Mesothelial cell of epicardium (in vitro differentiated cells): ENCODE measurements around the gene CLIC1. TPM values are rescaled to one million over a fixed set of nuclear protein-coding genes. Genes with fewer than 3 reads are reported as not detected.

ENCODE experiments used
- DNase-seq, 2 experiments: peaks; one replicate each; pipeline ENCODE4 v3.0.0; 2021; ENCODE audit warnings: low spot score in 2 of 2; ENCODE audit not compliant: unreplicated experiment in 2 of 2
- H3K27ac Mint-ChIP-seq: 2 replicates; pipeline ENCODE4 v1.8.0; 2021; ENCODE audit warnings: mixed read lengths
- H3K27me3 Mint-ChIP-seq: 2 replicates; pipeline ENCODE4 v1.8.0; 2021; ENCODE audit warnings: low read depth, mixed read lengths
- H3K36me3 Mint-ChIP-seq: 2 replicates; pipeline ENCODE4 v1.8.0; 2021; ENCODE audit warnings: mixed read lengths
- H3K4me1 Mint-ChIP-seq: 2 replicates; pipeline ENCODE4 v1.8.0; 2021; ENCODE audit warnings: mixed read lengths
- H3K4me3 Mint-ChIP-seq: 2 replicates; pipeline ENCODE4 v1.8.0; 2021; ENCODE audit warnings: mild to moderate bottlenecking, moderate library complexity, mixed read lengths
- H3K9me3 Mint-ChIP-seq: 2 replicates; pipeline ENCODE4 v1.8.0; 2021; ENCODE audit warnings: mixed read lengths
- total RNA-seq: library from RNA; stranded (reverse); gene quantifications from 3 replicates; pipeline ENCODE4 v1.2.1, GENCODE V29; 2021
- TF ChIP-seq, protein P1 (sequence below): fragments of 200-600 bp; sonication (generic); IDR thresholded peaks from one replicate; pipeline ENCODE4 v1.5.0; 2021; ENCODE audit warnings: antibody characterized with exemption; ENCODE audit not compliant: unreplicated experiment

CLIC1 gene
- total RNA-seq, 1 donor from 2014 or later = 133 TPM

GRCh38 chr6:31739639-31740396 lies 3.5 kb upstream of the CLIC1 start, which contains the start of gene MSH5:
TSS of gene MSH5 (plus strand) at chr6:31740005. CDS start at chr6:31740467, 462 bp downstream.
- no peaks in the 10 kb centered on the region for H3K27me3 Mint-ChIP-seq
- DNase-seq = peak; percentile 96 to 98
- H3K9me3 Mint-ChIP-seq = no peaks in the 10 kb centered on the region
- H3K4me3 Mint-ChIP-seq = peak within 1 kb of the TSS; percentile 85
- TF ChIP-seq, protein P1, sequence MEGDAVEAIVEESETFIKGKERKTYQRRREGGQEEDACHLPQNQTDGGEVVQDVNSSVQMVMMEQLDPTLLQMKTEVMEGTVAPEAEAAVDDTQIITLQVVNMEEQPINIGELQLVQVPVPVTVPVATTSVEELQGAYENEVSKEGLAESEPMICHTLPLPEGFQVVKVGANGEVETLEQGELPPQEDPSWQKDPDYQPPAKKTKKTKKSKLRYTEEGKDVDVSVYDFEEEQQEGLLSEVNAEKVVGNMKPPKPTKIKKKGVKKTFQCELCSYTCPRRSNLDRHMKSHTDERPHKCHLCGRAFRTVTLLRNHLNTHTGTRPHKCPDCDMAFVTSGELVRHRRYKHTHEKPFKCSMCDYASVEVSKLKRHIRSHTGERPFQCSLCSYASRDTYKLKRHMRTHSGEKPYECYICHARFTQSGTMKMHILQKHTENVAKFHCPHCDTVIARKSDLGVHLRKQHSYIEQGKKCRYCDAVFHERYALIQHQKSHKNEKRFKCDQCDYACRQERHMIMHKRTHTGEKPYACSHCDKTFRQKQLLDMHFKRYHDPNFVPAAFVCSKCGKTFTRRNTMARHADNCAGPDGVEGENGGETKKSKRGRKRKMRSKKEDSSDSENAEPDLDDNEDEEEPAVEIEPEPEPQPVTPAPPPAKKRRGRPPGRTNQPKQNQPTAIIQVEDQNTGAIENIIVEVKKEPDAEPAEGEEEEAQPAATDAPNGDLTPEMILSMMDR = no peak
- H3K27ac Mint-ChIP-seq = peak within 1 kb of the TSS; percentile 99
- peaks cover 2% of the 10 kb centered on the region for H3K36me3 Mint-ChIP-seq
- H3K4me1 Mint-ChIP-seq = peaks cover 58% of the 10 kb centered on the region

DNA sequence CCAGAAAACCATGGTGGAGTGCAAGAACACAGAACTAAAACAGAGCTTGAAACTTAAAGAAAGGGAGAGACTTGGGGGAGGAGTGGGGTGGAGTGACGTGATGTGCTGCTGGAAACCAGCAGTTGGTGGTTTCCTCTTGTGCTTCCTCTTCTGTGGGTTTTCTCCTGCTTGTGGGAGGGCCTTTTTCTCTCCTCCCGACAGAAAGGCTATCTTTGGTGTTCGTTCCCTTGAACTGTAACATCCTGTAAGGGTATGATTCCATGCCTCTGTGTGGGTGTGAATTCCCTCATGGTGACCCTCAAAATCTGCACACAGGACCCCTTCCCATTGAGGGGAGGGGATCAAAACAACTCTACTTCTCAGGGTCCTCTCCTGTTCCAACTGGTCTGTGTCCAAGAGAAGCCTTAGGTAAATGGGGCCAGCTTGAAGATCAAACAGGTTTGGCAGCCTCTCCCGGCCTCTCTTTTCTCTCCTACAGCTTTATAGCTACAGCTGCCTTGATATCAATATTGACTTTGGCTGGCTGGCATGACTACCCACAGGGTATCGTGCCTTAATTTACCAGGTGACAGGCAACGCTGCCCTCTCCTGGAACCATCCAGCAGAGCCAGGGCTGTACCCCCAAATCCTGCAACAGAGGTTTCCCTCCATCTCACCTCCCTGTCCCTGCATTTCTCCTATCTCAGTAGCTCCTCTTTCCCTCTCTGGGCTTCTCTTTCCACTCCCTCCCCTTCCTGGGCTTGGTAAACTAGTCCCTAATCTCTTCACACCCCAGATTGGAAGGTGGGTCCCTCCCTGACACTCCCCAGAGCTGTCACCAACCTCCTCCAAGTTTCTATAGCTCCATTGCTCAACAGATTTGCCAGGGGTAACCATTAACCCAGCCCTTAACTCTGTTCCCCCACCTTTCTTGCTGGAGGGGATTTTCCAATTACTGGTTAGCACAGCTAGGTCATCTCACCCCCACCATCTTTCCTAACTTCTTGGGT lies 2.0 kb upstream of the CLIC1 start:
- Mint-ChIP-seq H3K9me3 (no peaks in the 10 kb centered on the region), H3K36me3 (peaks cover 7% of the 10 kb centered on the region), H3K27me3 (no peaks in the 10 kb centered on the region), H3K4me1 (peaks cover 63% of the 10 kb centered on the region), H3K4me3 (peak overlapping the region; percentile 82), H3K27ac (peak overlapping the region; percentile 99)
- no peak for DNase-seq
- TF ChIP-seq, protein P1 = no peak

- TF ChIP-seq, protein P1 = no peak
- peak overlapping the region; percentile 99 for H3K27ac Mint-ChIP-seq
- peak overlapping the region; percentile 82 for H3K4me3 Mint-ChIP-seq
- peaks cover 63% of the 10 kb centered on the region for H3K4me1 Mint-ChIP-seq
- H3K36me3 Mint-ChIP-seq = peaks cover 10% of the 10 kb centered on the region
- no peaks in the 10 kb centered on the region for H3K27me3 Mint-ChIP-seq
- DNase-seq = no peak
- H3K9me3 Mint-ChIP-seq = no peaks in the 10 kb centered on the region
These were observed 1.1 kb upstream of the CLIC1 start for GRCh38 chr6:31737315-31737990.

DNA sequence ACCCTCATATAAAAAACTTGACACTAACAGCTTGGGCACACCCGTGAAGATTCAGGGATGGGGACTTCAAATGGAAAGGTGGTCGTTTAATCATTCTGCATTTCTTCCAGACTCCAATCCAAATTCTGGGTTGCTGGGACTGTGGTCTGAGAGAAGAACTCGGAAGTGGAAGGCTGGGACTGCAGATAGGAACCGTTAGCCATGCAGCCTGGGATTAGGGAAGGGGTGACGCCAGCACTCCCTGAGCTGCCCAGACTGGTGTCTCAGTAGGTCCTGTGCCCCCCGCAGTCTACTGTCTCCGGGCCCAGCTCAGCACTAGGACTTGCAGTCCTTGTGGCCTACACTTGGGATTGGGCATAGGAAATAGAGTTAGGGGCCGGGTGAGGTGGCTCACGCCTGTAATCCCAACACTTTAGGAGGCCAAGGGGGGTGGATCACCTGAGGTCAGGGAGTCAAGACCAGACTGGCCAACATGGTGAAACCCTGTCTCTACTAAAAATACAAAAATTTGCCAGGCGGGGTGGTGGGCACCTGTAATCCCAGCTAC lies 511 bp upstream of the CLIC1 start:
- Mint-ChIP-seq H3K36me3 (peaks cover 15% of the 10 kb centered on the region), H3K4me1 (peaks cover 63% of the 10 kb centered on the region), H3K4me3 (peak overlapping the region; percentile 82), H3K27ac (peak overlapping the region; percentile 99), H3K27me3 (no peaks in the 10 kb centered on the region), H3K9me3 (no peaks in the 10 kb centered on the region)
- TF ChIP-seq, protein P1 = no peak
- DNase-seq = no peak

DNA sequence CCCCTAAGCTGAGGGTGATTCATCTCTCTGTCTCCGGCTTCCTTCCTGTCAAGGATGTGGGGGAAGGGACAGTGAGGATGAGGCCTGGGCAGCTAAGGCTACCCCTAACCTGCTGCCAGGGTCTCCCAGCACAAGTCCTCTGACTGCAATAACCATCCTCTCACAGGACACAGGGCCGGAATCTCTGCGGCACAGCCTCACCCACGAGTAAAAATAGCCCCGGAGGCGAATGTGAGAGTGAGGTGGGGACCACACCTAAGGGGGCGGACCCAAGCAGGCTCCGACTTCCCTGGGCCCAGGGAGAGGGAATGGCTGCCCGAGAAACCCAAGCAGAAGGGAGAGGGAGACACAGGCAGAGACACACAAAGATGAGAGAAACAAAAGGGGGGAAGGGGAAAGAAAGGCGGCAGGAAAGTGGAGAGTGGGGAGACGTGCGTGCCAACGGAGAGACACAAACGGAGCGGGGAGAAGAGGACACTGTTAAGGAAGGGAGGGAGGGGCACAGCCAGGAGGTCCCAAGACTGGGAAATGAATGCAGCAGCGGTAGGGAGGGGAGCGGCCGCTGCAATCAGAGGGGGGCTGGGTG lies 1.4 kb downstream of the CLIC1 start:
- Mint-ChIP-seq H3K4me1 (peaks cover 59% of the 10 kb centered on the region), H3K4me3 (peak overlapping the region; percentile 82), H3K27me3 (no peaks in the 10 kb centered on the region), H3K9me3 (no peaks in the 10 kb centered on the region), H3K36me3 (peaks cover 19% of the 10 kb centered on the region), H3K27ac (peak overlapping the region; percentile 99)
- peak in 1 of 2 experiments; percentile 59 for DNase-seq
- TF ChIP-seq, protein P1 = no peak
